HepG2 (cell line): ENCODE data around the gene MICAL1. TPM values are rescaled to one million over a fixed set of nuclear protein-coding genes. Genes with fewer than 3 reads are reported as not detected.
A peak's percentile ranks its signal among the peaks of the same experiment; 100 is the strongest.

Source experiments
- ATAC-seq: fragments of 200-7000 bp; cut with Tn5 transposase; 3 replicates; pipeline ENCODE4 v1.9.1; 2020; ENCODE audit warnings: mild to moderate bottlenecking, moderate library complexity
- BruUV-seq: library from RNA; stranded (reverse); fragments of 400-500 nt; replicated peaks from 2 replicates; lab custom pipeline; 2021; lab: Mats Ljungman, UMichigan
- CTCF ChIA-PET: fragments of 300-600 bp; formaldehyde crosslinking; extraction: SDS; loops from one replicate; lab custom pipeline; 2021; ENCODE audit warnings: low total read pairs, inconsistent platforms, low intra/inter-chr PET ratio; lab: Yijun Ruan, JAX
- POLR2A ChIA-PET: fragments of 350-600 bp; sonication (Branson Sonifier 250); formaldehyde crosslinking; loops from one replicate; lab custom pipeline; 2020; ENCODE audit warnings: antibody characterized with exemption, inconsistent platforms; lab: Yijun Ruan, JAX
- DNase-seq: peaks from one replicate; pipeline ENCODE4 v3.0.0-alpha.2; 2015; ENCODE audit warnings: low spot score
- FAIRE-seq: peaks from 3 replicates; lab custom pipeline; 2011; peaks lifted over from hg19 to GRCh38; lab: Jason Lieb, UNC
- H2AFZ ChIP-seq: one replicate; pipeline ENCODE4 v1.6.1; 2011; ENCODE audit warnings: low read length, inconsistent platforms
- H3K27ac ChIP-seq: fragments of 300-600 bp; 3 replicates; pipeline ENCODE4 v1.8.0; 2011; ENCODE audit warnings: mixed run types, mild to moderate bottlenecking, mixed read lengths, low read length, inconsistent platforms; ENCODE audit not compliant: insufficient read depth; ENCODE audit errors: extremely low read length
- H3K27me3 ChIP-seq, 2 experiments: fragments of 200-600 bp in 1 of 2; 2 replicates in 1 of 2; 3 replicates in 1 of 2; pipeline versions ENCODE4 v1.6.0 to v1.8.0; 2011; ENCODE audit warnings: low read length in 2 of 2, mild to moderate bottlenecking in 2 of 2, moderate library complexity in 2 of 2, inconsistent platforms in 1 of 2; ENCODE audit not compliant: insufficient read depth in 2 of 2, control insufficient read depth in 1 of 2
- H3K36me3 ChIP-seq, 2 experiments: fragments of 200-600 bp in 1 of 2; replicated peaks in 1 of 2; 2 replicates in 1 of 2; 3 replicates in 1 of 2; pipeline versions ENCODE4 v1.5.1 to v1.8.0; 2011; ENCODE audit warnings: low read length in 2 of 2, inconsistent platforms in 1 of 2; ENCODE audit not compliant: insufficient read depth in 2 of 2, control insufficient read depth in 1 of 2
- H3K4me1 ChIP-seq: 2 replicates; pipeline ENCODE4 v1.5.1; 2012; ENCODE audit warnings: low read length, inconsistent platforms; ENCODE audit not compliant: insufficient read depth
- H3K4me2 ChIP-seq: 2 replicates; pipeline ENCODE4 v1.6.0; 2011; ENCODE audit warnings: low read depth, low read length, inconsistent platforms
- H3K4me3 ChIP-seq, 3 experiments: fragments of 200-600 bp in 1 of 3; sonication (generic), shearing (Covaris generic) in 1 of 3; replicated peaks in 1 of 3; 2 replicates each; pipeline ENCODE4 v1.5.1; 2011 to 2016; ENCODE audit warnings: low read length in 3 of 3, inconsistent platforms in 2 of 3, low read depth in 2 of 3, mild to moderate bottlenecking in 2 of 3, control low read depth in 1 of 3, mixed read lengths in 1 of 3; ENCODE audit not compliant: insufficient read depth in 1 of 3
- H3K79me2 ChIP-seq: one replicate; pipeline ENCODE4 v1.6.1; 2011; ENCODE audit warnings: low read length, inconsistent platforms; ENCODE audit not compliant: insufficient read depth
- H3K9ac ChIP-seq: 2 replicates; pipeline ENCODE4 v1.6.0; 2011; ENCODE audit warnings: mild to moderate bottlenecking, low read depth, low read length, inconsistent platforms; ENCODE audit not compliant: insufficient read depth
- H3K9me3 ChIP-seq: 2 replicates; pipeline ENCODE4 v1.5.1; 2012; ENCODE audit warnings: mild to moderate bottlenecking, low read length
- H4K20me1 ChIP-seq: 2 replicates; pipeline ENCODE4 v1.6.0; 2011; ENCODE audit warnings: inconsistent platforms, mild to moderate bottlenecking, low read length, moderate library complexity; ENCODE audit not compliant: insufficient read depth
- HMG20B ChIP-seq: conservative IDR thresholded peaks from 2 replicates; pipeline ENCODE4 v1.6.1; 2016; ENCODE audit warnings: missing genetic modification reagents, missing compliant biosample characterization
- KDM5B ChIP-seq: sonication (generic); formaldehyde crosslinking; IDR thresholded peaks from 2 replicates; pipeline ENCODE4 v1.4.0; 2020; ENCODE audit warnings: missing genetic modification reagents, mild to moderate bottlenecking, borderline replicate concordance
- KDM6A ChIP-seq: IDR thresholded peaks from 2 replicates; pipeline ENCODE4 v1.6.1; 2016; ENCODE audit warnings: low read depth
- MAFF ChIP-seq: IDR thresholded peaks from 2 replicates; pipeline ENCODE4 v1.6.1; 2011; ENCODE audit warnings: low read depth, low read length, improper control_type of control experiment
- MAFK ChIP-seq, 2 experiments: IDR thresholded peaks in 1 of 2; conservative IDR thresholded peaks in 1 of 2; 2 replicates each; pipeline ENCODE4 v1.6.1; 2011; ENCODE audit warnings: improper control_type of control experiment in 2 of 2, low read length in 2 of 2
- NCOA5 ChIP-seq: sonication (generic); formaldehyde crosslinking; IDR thresholded peaks from 2 replicates; pipeline ENCODE4 v1.4.0; 2020; ENCODE audit warnings: missing genetic modification reagents
- NPAS2 ChIP-seq: sonication (generic); formaldehyde crosslinking; IDR thresholded peaks from 2 replicates; pipeline ENCODE4 v1.8.0; 2022; ENCODE audit warnings: mild to moderate bottlenecking, missing genetic modification reagents, borderline replicate concordance
- TBX2 ChIP-seq: sonication (generic); formaldehyde crosslinking; IDR thresholded peaks from 2 replicates; pipeline ENCODE4 v1.5.0; 2020; ENCODE audit warnings: missing genetic modification reagents, mild to moderate bottlenecking, borderline replicate concordance
- ZFAT ChIP-seq: sonication (generic); formaldehyde crosslinking; conservative IDR thresholded peaks from 2 replicates; pipeline ENCODE4 v1.8.1; 2023; ENCODE audit warnings: missing genetic modification reagents, inconsistent platforms
- ZNF143 ChIP-seq: sonication (generic); formaldehyde crosslinking; IDR thresholded peaks from 2 replicates; pipeline ENCODE4 v1.4.0; 2020; ENCODE audit warnings: missing genetic modification reagents
- ZNF20 ChIP-seq: sonication (generic); formaldehyde crosslinking; IDR thresholded peaks from 2 replicates; pipeline ENCODE4 v1.4.0; 2020; ENCODE audit warnings: mild to moderate bottlenecking, moderate library complexity, missing genetic modification reagents
- ZNF230 ChIP-seq: sonication (generic); formaldehyde crosslinking; IDR thresholded peaks from 2 replicates; pipeline ENCODE4 v1.4.0; 2020; ENCODE audit warnings: mild to moderate bottlenecking, missing genetic modification reagents
- ZNF563 ChIP-seq: sonication (generic); formaldehyde crosslinking; IDR thresholded peaks from 2 replicates; pipeline ENCODE4 v1.8.0; 2022; ENCODE audit warnings: mild to moderate bottlenecking, moderate library complexity, missing genetic modification reagents
- ZNF639 ChIP-seq: conservative IDR thresholded peaks from 2 replicates; pipeline ENCODE4 v1.6.1; 2018; ENCODE audit warnings: missing genetic modification reagents
- ZNF678 ChIP-seq: sonication (generic); formaldehyde crosslinking; IDR thresholded peaks from 2 replicates; pipeline ENCODE4 v1.4.0; 2020; ENCODE audit warnings: mild to moderate bottlenecking, missing genetic modification reagents
- WGBS: methylation state at CpG from one replicate; pipeline ENCODE4 v1.1.6; 2017; ENCODE audit warnings: low lambda C conversion rate; 5-methylcytosine and 5-hydroxymethylcytosine counted together
- in situ Hi-C: cut with HindIII; loops from 2 replicates; pipeline ENCODE4 v1.10.0; 2017; ENCODE audit warnings: low pct_unique_long_range_greater_than_20kb; ENCODE audit not compliant: extremely low pct_ligation_motif_present
- intact Hi-C: fragments of 100-400 bp; cut with micrococcal nuclease; formaldehyde crosslinking; loops from one replicate; pipeline ENCODE4 v1.10.0; 2022; ENCODE audit not compliant: unreplicated experiment
- polyA plus RNA-seq, 8 experiments: library from polyadenylated mRNA; depleted of rRNA in 3 of 8; stranded (reverse) in 7 of 8; unstranded in 1 of 8; fragments of >200 nt; fragmentation: Illumina TruSeq in 4 of 8; extraction: Trizol in 4 of 8; gene quantifications; 2 replicates each; pipeline versions ENCODE4 v1.2.1 to v1.2.3, GENCODE V29; 2011 to 2016; ENCODE audit warnings: low read depth in 4 of 8, missing spikeins in 1 of 8, mixed read lengths in 1 of 8; ENCODE audit not compliant: insufficient read depth in 1 of 8
- total RNA-seq, 5 experiments: library from RNA; depleted of rRNA; stranded (reverse); fragments of >200 nt; fragmentation: Illumina TruSeq; extraction: Trizol; gene quantifications; 2 replicates each; pipeline ENCODE4 v1.2.3, GENCODE V29; 2016; ENCODE audit warnings: low read depth in 1 of 5
- TF ChIP-seq, protein P1 (sequence below): sonication (generic); formaldehyde crosslinking; IDR thresholded peaks from 2 replicates; pipeline ENCODE4 v1.4.0; 2020; ENCODE audit warnings: mild to moderate bottlenecking, missing genetic modification reagents
- TF ChIP-seq, protein P2 (sequence below): sonication (generic); formaldehyde crosslinking; IDR thresholded peaks from 2 replicates; pipeline ENCODE4 v1.9.0; 2021; ENCODE audit warnings: missing genetic modification reagents, borderline replicate concordance

The MICAL1 gene
- total and polyA plus RNA-seq, 2 of the 13 experiments (the other 11 are each of a cell fraction or from before 2014, with no cell fraction given): 6.9 to 39.0 TPM

DNA sequence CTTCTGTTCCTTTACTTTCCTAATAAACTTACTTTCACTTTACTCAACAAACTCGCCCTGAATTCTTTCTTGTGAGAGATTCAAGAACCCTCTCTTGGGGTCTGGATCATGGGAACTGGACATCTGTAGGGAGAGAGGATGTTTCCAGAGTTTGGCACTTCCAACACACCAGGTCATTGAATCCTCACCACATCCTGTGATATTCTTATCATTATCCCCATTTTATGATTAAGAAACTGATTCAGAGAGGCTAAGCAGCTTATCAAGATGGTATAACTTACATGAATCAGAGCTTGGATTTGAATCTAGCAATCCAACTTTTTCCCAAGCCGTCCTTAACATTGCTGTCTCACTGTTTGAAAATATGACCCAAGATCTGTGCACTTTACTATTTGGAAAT, 30.6 kb downstream of the MICAL1 start (continued):
- TF ChIP-seq, protein P1, sequence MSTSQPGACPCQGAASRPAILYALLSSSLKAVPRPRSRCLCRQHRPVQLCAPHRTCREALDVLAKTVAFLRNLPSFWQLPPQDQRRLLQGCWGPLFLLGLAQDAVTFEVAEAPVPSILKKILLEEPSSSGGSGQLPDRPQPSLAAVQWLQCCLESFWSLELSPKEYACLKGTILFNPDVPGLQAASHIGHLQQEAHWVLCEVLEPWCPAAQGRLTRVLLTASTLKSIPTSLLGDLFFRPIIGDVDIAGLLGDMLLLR: no peak
- TF ChIP-seq NPAS2 (CRISPR knock-in tag) (no peak), ZFAT (CRISPR knock-in tag) (no peak), ZNF230 (no peak), HMG20B (CRISPR knock-in tag) (no peak)

- POLR2A ChIA-PET: no interaction called here
These were observed 34.4 kb downstream of the MICAL1 start for GRCh38 chr6:109421184-109421583.

More at GRCh38 chr6:109421184-109421583, 34.4 kb downstream of the MICAL1 start:
- Histone ChIP-seq H2AFZ (no peak overlapping the region), H3K27ac (no peak overlapping the region), H3K9ac (no peak overlapping the region)
- TF ChIP-seq, protein P2, sequence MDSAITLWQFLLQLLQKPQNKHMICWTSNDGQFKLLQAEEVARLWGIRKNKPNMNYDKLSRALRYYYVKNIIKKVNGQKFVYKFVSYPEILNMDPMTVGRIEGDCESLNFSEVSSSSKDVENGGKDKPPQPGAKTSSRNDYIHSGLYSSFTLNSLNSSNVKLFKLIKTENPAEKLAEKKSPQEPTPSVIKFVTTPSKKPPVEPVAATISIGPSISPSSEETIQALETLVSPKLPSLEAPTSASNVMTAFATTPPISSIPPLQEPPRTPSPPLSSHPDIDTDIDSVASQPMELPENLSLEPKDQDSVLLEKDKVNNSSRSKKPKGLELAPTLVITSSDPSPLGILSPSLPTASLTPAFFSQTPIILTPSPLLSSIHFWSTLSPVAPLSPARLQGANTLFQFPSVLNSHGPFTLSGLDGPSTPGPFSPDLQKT (CRISPR knock-in tag): no peak
- TF ChIP-seq MAFK (conservative IDR thresholded peaks at IDR 0.05 in 1 of 2, IDR thresholded peaks at IDR 0.05 in 1 of 2; ENCODE audit: low read length in 2 of 2) (peak; percentile 67 to 84), ZNF678 (CRISPR knock-in tag) (no peak), ZNF143 (CRISPR knock-in tag) (no peak), ZNF563 (CRISPR knock-in tag) (no peak), MAFF (peak; percentile 66), NCOA5 (CRISPR knock-in tag) (no peak), TBX2 (no peak), ZNF20 (no peak), KDM6A (CRISPR knock-in tag) (no peak), KDM5B (CRISPR knock-in tag) (no peak), ZNF639 (CRISPR knock-in tag) (no peak)
- TF ChIP-seq, all 625 proteins: peak for 2
- H3K79me2 ChIP-seq: no peaks in the 10 kb centered on the region
- no peaks in the 10 kb centered on the region for H3K36me3 ChIP-seq
- WGBS: 31% methylated on average over 1 of the region's 1 CpG
- ATAC-seq (no peak), FAIRE-seq (no peak), DNase-seq (no peak)
- no peaks in the 10 kb centered on the region for H4K20me1 ChIP-seq
- in situ Hi-C loops (no loop called here), intact Hi-C loops (no loop called here)
- H3K9me3 ChIP-seq: no peaks in the 10 kb centered on the region
- peaks cover 14% of the 10 kb centered on the region for H3K4me1 ChIP-seq
- CTCF ChIA-PET: no interaction called here
- H3K4me3 ChIP-seq: no peak overlapping the region
- H3K4me2 ChIP-seq: no peak overlapping the region
- no peaks in the 10 kb centered on the region; a peak in 1 of 5 replicates for H3K27me3 ChIP-seq
- BruUV-seq: no TSS peak
